ENCODE results near the gene CYB561A3. TPM values are rescaled to one million over a fixed set of nuclear protein-coding genes. Genes with fewer than 3 reads are reported as not detected.

The CYB561A3 gene
- total and polyA plus RNA-seq, 2 of the 13 experiments (the other 11 are each of a cell fraction or from before 2014, with no cell fraction given), result 11.4 to 14.9 TPM

DNA sequence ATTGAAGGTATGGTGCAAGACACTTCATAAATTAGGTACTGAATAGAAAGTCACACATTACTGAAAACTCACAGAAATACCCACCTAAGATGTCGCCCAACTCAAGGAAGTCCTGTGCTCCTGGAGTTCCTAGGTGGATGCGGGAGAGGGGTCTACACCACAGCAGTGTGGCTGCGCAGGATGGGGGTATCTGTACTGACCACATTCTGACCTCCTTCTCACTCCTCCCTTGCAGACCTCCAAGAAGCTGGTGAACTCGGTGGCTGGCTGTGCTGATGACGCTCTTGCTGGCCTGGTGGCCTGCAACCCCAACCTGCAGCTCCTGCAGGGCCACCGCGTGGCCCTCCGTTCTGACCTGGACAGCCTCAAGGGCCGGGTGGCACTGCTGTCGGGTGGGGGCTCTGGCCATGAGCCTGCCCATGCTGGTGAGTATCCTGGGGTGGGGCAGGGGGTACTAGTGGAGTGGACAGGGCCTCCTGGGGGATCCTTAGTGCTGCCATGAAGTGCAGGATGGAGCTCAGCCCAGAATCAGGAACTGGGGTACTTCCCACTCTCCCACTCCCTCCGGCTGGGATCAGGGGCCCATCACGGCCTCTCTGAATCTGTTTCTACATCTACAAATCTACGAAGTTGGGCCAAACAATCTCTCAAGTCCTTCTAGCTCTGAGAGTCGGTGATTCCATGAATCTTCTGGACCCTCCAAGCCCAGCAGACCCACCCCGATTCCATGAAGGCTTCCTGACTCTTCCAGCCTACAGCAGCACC, 23.8 kb downstream of the CYB561A3 start (continued):
- TF ChIP-seq, protein P1, sequence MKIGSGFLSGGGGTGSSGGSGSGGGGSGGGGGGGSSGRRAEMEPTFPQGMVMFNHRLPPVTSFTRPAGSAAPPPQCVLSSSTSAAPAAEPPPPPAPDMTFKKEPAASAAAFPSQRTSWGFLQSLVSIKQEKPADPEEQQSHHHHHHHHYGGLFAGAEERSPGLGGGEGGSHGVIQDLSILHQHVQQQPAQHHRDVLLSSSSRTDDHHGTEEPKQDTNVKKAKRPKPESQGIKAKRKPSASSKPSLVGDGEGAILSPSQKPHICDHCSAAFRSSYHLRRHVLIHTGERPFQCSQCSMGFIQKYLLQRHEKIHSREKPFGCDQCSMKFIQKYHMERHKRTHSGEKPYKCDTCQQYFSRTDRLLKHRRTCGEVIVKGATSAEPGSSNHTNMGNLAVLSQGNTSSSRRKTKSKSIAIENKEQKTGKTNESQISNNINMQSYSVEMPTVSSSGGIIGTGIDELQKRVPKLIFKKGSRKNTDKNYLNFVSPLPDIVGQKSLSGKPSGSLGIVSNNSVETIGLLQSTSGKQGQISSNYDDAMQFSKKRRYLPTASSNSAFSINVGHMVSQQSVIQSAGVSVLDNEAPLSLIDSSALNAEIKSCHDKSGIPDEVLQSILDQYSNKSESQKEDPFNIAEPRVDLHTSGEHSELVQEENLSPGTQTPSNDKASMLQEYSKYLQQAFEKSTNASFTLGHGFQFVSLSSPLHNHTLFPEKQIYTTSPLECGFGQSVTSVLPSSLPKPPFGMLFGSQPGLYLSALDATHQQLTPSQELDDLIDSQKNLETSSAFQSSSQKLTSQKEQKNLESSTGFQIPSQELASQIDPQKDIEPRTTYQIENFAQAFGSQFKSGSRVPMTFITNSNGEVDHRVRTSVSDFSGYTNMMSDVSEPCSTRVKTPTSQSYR (CRISPR knock-in tag; IDR thresholded peaks at IDR 0.05; ENCODE audit: borderline replicate concordance), result no peak
- TF ChIP-seq HMG20B (CRISPR knock-in tag; conservative IDR thresholded peaks at IDR 0.05), result no peak

DNA sequence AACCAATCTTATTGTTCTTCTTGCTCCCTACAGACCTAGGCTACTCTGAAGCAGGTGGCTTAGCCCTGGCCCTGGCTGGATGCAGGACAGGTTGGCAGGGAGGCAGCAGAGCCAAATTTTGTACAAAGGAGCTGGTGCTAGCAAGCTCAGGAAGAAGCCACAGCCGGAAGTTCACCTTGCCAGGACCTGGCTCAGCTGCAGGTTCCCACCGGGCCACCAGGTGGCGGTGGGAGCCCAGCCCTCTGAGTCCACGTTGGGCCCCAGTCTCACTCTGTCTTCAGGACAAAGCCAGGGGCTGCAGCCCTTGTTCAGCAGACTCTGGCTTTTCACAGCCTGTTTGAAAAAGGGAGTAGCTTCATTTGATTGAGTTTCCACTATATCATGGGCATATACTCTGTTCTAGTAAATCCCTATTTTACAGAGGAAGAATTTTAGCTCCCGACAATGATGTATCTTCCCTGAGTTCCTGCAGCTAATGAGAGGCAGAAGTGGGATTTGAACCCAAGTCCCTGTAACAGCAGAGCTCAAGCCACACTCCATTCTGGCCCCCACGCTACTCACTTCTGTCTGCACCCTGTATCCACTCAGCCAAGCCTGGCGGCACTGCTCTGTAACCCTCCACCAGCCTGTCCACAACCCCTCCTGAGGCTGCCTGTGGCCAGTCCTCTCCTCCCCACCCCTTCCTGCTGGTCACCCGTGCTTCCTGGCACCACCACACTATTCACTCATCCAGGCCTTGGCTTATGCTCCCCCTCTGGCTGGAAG, 25.3 kb downstream of the CYB561A3 start:
- Histone ChIP-seq H3K79me2 (ENCODE audit: insufficient read depth, low read length) (peaks cover 60% of the 10 kb centered on the region), H3K4me2 (ENCODE audit: low read depth, low read length) (peak overlapping the region; percentile 95), H2AFZ (ENCODE audit: low read length) (no peak overlapping the region), H3K9me3 (ENCODE audit: low read length) (no peaks in the 10 kb centered on the region), H3K27me3 (ENCODE audit: control insufficient read depth in 1 of 2, insufficient read depth in 2 of 2, low read length in 2 of 2) (no peaks in the 10 kb centered on the region; a peak in 1 of 5 replicates), H3K27ac (ENCODE audit: extremely low read length, insufficient read depth, low read length) (peak overlapping the region; percentile 53), H3K36me3 (replicated peaks in 1 of 2; ENCODE audit: control insufficient read depth in 1 of 2, insufficient read depth in 2 of 2, low read length in 2 of 2) (peaks cover 16 to 33% of the 10 kb centered on the region in 2 experiments), H3K4me3 (replicated peaks in 1 of 3; ENCODE audit: insufficient read depth in 1 of 3, low read depth in 2 of 3, low read length in 3 of 3) (peak overlapping the region in 2 of 3 experiments; percentile 38 to 98; a peak in 3 of 6 replicates), H3K4me1 (ENCODE audit: insufficient read depth, low read length) (peaks cover 40% of the 10 kb centered on the region), H3K9ac (ENCODE audit: insufficient read depth, low read depth, low read length) (peak overlapping the region; percentile 61), H4K20me1 (ENCODE audit: insufficient read depth, low read length) (peaks cover 11% of the 10 kb centered on the region)
- DNase-seq (ENCODE audit: low spot score) (peak; percentile 76), FAIRE-seq (peak; percentile 62), ATAC-seq (peak; percentile 53)
- CTCF ChIA-PET (ENCODE audit: low intra/inter-chr PET ratio, low total read pairs), result interaction anchor here (0.6 to 4.1 kb wide), 3 partner anchors 47 to 57 kb away, joined by 5 to 69 read pairs (median 5); no protein-coding TSS in a partner anchor
- 29% methylated on average over 8 of the region's 8 CpGs for WGBS (ENCODE audit: low lambda C conversion rate)
- POLR2A ChIA-PET, result interaction anchor here (0.8 to 4.7 kb wide), 15 partner anchors 9 to 93 kb away, joined by 3 to 146 read pairs (median 7); partner anchors contain the start of genes CPSF7, CYB561A3, SDHAF2 and TMEM138
- in situ Hi-C loops (cut with HindIII; ENCODE audit: extremely low pct_ligation_motif_present, low pct_unique_long_range_greater_than_20kb), result loop anchor here (5.0 kb wide), 1 partner anchor 51 kb away; no protein-coding TSS in a partner anchor
- no TSS peak for BruUV-seq (replicated peaks)
- intact Hi-C loops (cut with micrococcal nuclease; ENCODE audit: unreplicated experiment), result loop anchor here (1.0 to 10.0 kb wide), 3 partner anchors 49 to 82 kb away; partner anchors contain the start of gene TMEM216
- TF ChIP-seq, protein P2, sequence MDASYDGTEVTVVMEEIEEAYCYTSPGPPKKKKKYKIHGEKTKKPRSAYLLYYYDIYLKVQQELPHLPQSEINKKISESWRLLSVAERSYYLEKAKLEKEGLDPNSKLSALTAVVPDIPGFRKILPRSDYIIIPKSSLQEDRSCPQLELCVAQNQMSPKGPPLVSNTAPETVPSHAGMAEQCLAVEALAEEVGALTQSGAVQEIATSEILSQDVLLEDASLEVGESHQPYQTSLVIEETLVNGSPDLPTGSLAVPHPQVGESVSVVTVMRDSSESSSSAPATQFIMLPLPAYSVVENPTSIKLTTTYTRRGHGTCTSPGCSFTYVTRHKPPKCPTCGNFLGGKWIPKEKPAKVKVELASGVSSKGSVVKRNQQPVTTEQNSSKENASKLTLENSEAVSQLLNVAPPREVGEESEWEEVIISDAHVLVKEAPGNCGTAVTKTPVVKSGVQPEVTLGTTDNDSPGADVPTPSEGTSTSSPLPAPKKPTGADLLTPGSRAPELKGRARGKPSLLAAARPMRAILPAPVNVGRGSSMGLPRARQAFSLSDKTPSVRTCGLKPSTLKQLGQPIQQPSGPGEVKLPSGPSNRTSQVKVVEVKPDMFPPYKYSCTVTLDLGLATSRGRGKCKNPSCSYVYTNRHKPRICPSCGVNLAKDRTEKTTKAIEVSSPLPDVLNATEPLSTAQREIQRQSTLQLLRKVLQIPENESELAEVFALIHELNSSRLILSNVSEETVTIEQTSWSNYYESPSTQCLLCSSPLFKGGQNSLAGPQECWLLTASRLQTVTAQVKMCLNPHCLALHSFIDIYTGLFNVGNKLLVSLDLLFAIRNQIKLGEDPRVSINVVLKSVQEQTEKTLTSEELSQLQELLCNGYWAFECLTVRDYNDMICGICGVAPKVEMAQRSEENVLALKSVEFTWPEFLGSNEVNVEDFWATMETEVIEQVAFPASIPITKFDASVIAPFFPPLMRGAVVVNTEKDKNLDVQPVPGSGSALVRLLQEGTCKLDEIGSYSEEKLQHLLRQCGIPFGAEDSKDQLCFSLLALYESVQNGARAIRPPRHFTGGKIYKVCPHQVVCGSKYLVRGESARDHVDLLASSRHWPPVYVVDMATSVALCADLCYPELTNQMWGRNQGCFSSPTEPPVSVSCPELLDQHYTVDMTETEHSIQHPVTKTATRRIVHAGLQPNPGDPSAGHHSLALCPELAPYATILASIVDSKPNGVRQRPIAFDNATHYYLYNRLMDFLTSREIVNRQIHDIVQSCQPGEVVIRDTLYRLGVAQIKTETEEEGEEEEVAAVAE (CRISPR knock-in tag; IDR thresholded peaks at IDR 0.05; ENCODE audit: borderline replicate concordance), result no peak
- no peak for TF ChIP-seq ZNF232 (CRISPR knock-in tag; IDR thresholded peaks at IDR 0.05; ENCODE audit: borderline replicate concordance)
- TF ChIP-seq GLI4 (CRISPR knock-in tag; IDR thresholded peaks at IDR 0.05; ENCODE audit: borderline replicate concordance), result no peak
- TF ChIP-seq, protein P3, sequence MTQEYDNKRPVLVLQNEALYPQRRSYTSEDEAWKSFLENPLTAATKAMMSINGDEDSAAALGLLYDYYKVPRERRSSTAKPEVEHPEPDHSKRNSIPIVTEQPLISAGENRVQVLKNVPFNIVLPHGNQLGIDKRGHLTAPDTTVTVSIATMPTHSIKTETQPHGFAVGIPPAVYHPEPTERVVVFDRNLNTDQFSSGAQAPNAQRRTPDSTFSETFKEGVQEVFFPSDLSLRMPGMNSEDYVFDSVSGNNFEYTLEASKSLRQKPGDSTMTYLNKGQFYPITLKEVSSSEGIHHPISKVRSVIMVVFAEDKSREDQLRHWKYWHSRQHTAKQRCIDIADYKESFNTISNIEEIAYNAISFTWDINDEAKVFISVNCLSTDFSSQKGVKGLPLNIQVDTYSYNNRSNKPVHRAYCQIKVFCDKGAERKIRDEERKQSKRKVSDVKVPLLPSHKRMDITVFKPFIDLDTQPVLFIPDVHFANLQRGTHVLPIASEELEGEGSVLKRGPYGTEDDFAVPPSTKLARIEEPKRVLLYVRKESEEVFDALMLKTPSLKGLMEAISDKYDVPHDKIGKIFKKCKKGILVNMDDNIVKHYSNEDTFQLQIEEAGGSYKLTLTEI (CRISPR knock-in tag; conservative IDR thresholded peaks at IDR 0.05), result no peak

Measured in HepG2 (cell line).